ENCODE measurements around the gene TTC34. TPM values are rescaled to one million over a fixed set of nuclear protein-coding genes. Genes with fewer than 3 reads are reported as not detected.

TTC34 gene
- total and polyA plus RNA-seq, 3 donors from 2014 or later = 3.0 to 5.2 (median 4.1) TPM

DNA sequence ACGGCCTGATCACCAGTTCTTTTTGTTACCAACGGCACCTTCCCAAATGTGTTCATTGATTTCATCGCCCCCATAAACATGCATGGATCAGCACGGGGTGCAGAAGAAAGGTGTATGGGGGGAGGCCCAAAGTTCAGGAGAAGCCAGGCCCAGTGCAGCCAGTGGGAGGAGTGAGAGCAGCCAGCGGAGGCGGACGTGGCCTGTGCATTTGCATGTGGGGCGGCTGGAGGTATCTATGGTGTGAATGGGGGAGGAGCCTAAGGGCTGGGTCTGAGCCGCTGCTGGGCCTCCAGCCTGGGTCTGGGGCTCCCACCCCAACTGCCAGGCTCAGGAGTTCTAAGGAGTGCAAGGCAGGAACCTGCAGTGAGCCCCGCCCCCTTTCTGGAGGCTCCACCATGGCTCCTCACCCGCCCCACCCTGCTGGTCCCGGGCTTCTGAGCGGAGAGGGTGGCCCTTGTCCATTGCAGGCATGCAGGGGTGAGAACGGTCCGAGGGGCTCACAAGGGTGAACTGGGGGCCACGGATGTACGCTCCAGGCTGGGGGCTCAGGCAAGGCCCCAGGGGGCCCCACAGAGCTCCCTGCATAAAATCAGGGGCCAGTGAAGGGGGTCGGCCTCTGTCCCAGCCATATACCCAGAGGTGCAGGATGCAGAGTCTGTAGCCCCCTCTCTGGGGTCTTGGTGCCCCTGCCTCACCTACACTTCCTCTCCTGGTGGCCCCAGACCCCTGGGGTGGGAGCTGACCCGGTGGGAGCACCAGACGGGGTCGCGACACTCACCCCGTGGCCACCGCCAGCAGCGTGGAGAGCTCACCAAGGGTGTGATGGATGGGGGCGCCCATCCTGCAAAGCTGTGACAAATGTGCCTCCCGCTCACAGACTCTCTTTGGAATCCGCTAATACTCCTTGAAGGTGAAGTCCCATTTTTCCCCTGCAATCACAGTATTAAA, 31.3 kb upstream of the TTC34 start:
- Histone ChIP-seq H3K9me3 (no peaks in the 10 kb centered on the region), H3K36me3 (ENCODE audit: low read depth, missing control alignments) (no peaks in the 10 kb centered on the region), H3K4me1 (no peaks in the 10 kb centered on the region), H3K4me3 (no peak overlapping the region), H3K27me3 (no peaks in the 10 kb centered on the region), H3K27ac (no peak overlapping the region)
- intact Hi-C loops (cut with DNase I; ENCODE audit: low total_unique reads) = no loop called here
- WGBS, 2 donors = 77 to 84% methylated on average over 18 to 28 of the region's 28 CpGs
- TF ChIP-seq CTCF (IDR thresholded peaks at IDR 0.05) = no peak
- no peak for DNase-seq

DNA sequence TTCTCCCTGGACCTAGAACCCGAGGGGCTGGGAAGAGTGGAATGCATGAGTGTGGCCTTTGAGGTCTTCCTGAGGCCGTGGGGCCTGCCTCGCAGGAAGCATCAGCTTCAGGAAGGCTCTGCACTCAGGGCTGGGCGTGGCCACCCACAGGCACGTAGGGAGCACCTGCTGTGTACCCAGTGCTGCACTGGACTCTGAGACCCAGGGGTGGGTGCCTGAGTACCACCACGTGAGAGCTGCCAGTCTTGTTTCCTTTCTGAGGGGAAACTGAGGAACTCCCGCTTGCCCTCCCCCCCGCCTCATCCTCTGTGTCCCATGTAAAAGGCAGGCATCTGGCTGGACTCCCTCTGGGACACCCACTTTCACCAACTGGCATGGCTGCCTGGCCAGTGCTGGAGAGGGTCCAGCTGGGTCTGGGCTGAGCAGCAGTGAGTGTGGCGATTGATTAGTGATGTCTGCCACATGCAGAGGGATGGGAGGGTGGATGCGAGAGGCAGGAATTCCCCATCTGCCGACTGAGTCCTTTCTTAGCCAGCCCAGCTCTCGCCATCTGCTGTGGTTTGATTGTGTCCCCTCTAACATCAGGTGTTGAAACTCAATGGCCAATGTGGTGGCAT, 30.2 kb upstream of the TTC34 start:
- Histone ChIP-seq H3K27ac (no peak overlapping the region), H3K9me3 (no peaks in the 10 kb centered on the region), H3K36me3 (ENCODE audit: low read depth, missing control alignments) (no peaks in the 10 kb centered on the region), H3K4me1 (no peaks in the 10 kb centered on the region), H3K4me3 (no peak overlapping the region), H3K27me3 (no peaks in the 10 kb centered on the region)
- TF ChIP-seq CTCF (IDR thresholded peaks at IDR 0.05) = no peak
- no peak for TF ChIP-seq POLR2A (IDR thresholded peaks at IDR 0.05)
- WGBS, 2 donors = 86 to 89% methylated on average over 6 to 12 of the region's 12 CpGs
- no peak for DNase-seq
- intact Hi-C loops (cut with DNase I; ENCODE audit: low total_unique reads) = no loop called here

GRCh38 chr1:2830761-2831425, 29.4 kb upstream of the TTC34 start:
- WGBS, 2 donors = 91% methylated on average over 19 to 20 of the region's 20 CpGs
- TF ChIP-seq POLR2A (IDR thresholded peaks at IDR 0.05) = no peak
- H3K27me3 ChIP-seq = no peaks in the 10 kb centered on the region

DNA sequence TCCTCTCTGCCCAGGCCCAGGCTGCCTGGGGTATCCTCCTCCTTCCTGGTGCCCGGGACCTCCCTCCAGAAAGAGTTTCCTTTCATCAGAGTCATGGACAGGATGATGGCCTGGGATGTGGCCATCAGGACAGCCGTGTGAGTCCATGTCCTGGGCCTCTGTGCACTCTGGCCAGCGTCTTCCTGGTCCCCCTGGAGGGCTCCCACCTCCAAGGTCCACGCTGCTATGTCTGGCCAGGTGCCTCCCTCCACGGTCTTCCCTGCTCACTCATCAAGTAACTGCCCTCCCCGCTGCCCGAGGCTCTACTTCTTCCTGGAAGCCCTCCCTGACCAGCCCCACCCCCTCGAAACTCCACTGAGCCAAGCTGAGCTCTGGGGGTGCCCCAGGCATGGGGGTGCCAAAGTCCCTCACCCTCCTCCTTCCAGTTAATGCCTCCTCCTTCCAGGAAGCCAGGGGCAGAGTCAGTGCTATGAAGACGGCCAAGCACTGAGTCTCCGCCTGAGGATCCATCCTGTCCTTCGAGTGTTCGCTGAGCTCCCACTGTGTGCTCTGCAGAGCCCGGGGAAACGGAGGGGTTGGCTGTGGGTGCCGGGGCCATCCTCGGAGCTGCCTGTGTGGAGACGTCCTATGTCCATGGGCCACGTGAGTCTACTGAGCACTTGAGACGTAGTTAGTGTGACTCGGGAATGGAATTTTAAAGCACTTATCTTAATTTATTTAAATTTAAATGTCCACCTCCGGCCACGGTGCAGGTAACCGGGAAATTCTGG, 28.5 kb upstream of the TTC34 start:
- no peaks in the 10 kb centered on the region for H3K27me3 ChIP-seq
- H3K4me1 ChIP-seq = no peaks in the 10 kb centered on the region
- H3K9me3 ChIP-seq = no peaks in the 10 kb centered on the region
- 86 to 87% methylated on average over 17 to 23 of the region's 23 CpGs for WGBS, 2 donors
- intact Hi-C loops (cut with DNase I; ENCODE audit: low total_unique reads) = no loop called here
- H3K27ac ChIP-seq = no peak overlapping the region
- TF ChIP-seq CTCF (IDR thresholded peaks at IDR 0.05) = no peak
- TF ChIP-seq POLR2A (IDR thresholded peaks at IDR 0.05) = no peak
- H3K4me3 ChIP-seq = no peak overlapping the region
- no peaks in the 10 kb centered on the region for H3K36me3 ChIP-seq (ENCODE audit: low read depth, missing control alignments)
- DNase-seq = no peak

More at GRCh38 chr1:2830761-2831425, 29.4 kb upstream of the TTC34 start:
- intact Hi-C loops (cut with DNase I; ENCODE audit: low total_unique reads) = no loop called here
- Histone ChIP-seq H3K27ac (no peak overlapping the region), H3K9me3 (no peaks in the 10 kb centered on the region), H3K4me3 (no peak overlapping the region), H3K36me3 (ENCODE audit: low read depth, missing control alignments) (no peaks in the 10 kb centered on the region), H3K4me1 (no peaks in the 10 kb centered on the region)
- DNase-seq = no peak
